Activated T-helper 1 cell treated with anti-CD3 and anti-CD28 coated beads, Interleukin-12 subunit alpha, Interleukin-12 subunit beta, Interleukin-2, Interleukin-4 antibody, amounts not matched to agents 30 ng/mL and 10 ng/mL and 1 ng/mL, durations not matched to agents 14 hours and 24 hours and 36 hours (primary cell): ENCODE results near the gene NME9. TPM values are rescaled to one million over a fixed set of nuclear protein-coding genes. Genes with fewer than 3 reads are reported as not detected.

Experiments used
- DNase-seq: peaks from one replicate; pipeline ENCODE4 v3.0.0; 2021; ENCODE audit warnings: low spot score
- H3K27ac Mint-ChIP-seq: one replicate; pipeline ENCODE4 v1.8.0; 2021; ENCODE audit warnings: mild to moderate bottlenecking, mixed read lengths
- H3K27me3 Mint-ChIP-seq: one replicate; pipeline ENCODE4 v1.8.0; 2022; ENCODE audit warnings: mild to moderate bottlenecking, moderate library complexity, mixed read lengths; ENCODE audit not compliant: insufficient read depth
- H3K36me3 Mint-ChIP-seq: one replicate; pipeline ENCODE4 v1.8.0; 2021; ENCODE audit warnings: low read depth, mixed read lengths
- H3K4me1 Mint-ChIP-seq: one replicate; pipeline ENCODE4 v1.8.0; 2021; ENCODE audit warnings: low read depth, mixed read lengths
- H3K4me3 Mint-ChIP-seq: one replicate; pipeline ENCODE4 v1.8.0; 2021; ENCODE audit warnings: mild to moderate bottlenecking, moderate library complexity, mixed read lengths
- H3K9me3 Mint-ChIP-seq: one replicate; pipeline ENCODE4 v1.8.0; 2021; ENCODE audit warnings: mixed read lengths
- intact Hi-C: fragments of 100-400 bp; cut with micrococcal nuclease; formaldehyde crosslinking; loops from one replicate; pipeline ENCODE4 v1.15.1; 2024
- total RNA-seq: library from RNA; stranded (reverse); gene quantifications from 2 replicates; pipeline ENCODE4 v1.2.3, GENCODE V29; 2022

Gene NME9
- total RNA-seq, 1 donor from 2014 or later: not detected

GRCh38 chr3:138369151-138369900 is 39.7 kb upstream of the NME9 start:
- peaks cover 10% of the 10 kb centered on the region for H3K4me1 Mint-ChIP-seq
- no peak for DNase-seq
- no peaks in the 10 kb centered on the region for H3K36me3 Mint-ChIP-seq
- H3K27ac Mint-ChIP-seq: no peak overlapping the region
- intact Hi-C loops: no loop called here
- no peaks in the 10 kb centered on the region for H3K9me3 Mint-ChIP-seq
- H3K4me3 Mint-ChIP-seq: no peak overlapping the region
- peaks cover 20% of the 10 kb centered on the region for H3K27me3 Mint-ChIP-seq

GRCh38 chr3:138367911-138368310 is 38.3 kb upstream of the NME9 start:
- Mint-ChIP-seq H3K4me3 (no peak overlapping the region), H3K9me3 (no peaks in the 10 kb centered on the region), H3K27me3 (peaks cover 18% of the 10 kb centered on the region), H3K27ac (no peak overlapping the region), H3K36me3 (no peaks in the 10 kb centered on the region), H3K4me1 (peaks cover 10% of the 10 kb centered on the region)
- DNase-seq: no peak
- intact Hi-C loops: no loop called here

DNA sequence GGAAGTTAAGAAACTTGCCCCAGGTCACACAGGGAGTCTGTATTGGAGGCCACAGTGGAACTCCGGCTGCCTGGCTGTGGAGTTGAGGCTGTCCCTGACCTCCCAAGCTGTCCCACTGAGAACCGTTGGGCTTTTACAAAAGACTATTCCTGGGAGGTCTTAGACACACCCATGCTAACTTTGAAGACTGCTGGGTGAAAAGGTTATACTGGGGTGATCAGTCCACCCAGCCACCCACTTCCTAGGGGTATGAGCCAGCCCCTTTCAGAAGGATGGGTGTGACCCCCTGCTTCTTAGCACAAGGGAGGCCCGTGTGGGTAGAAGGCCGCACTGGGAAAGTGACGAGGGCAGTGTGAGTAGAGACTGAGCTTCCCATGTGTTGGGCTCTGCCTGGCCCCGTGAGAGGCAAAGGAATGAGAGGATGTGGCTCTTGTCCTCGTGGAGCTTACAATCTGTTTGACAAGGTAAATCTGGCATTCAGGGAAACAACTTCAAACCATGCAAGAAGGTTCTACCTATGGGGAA is 37.7 kb upstream of the NME9 start:
- no peak overlapping the region for H3K27ac Mint-ChIP-seq
- H3K27me3 Mint-ChIP-seq: peaks cover 15% of the 10 kb centered on the region
- no peak for DNase-seq
- no peak overlapping the region for H3K4me3 Mint-ChIP-seq
- no peaks in the 10 kb centered on the region for H3K36me3 Mint-ChIP-seq
- intact Hi-C loops: no loop called here
- H3K9me3 Mint-ChIP-seq: no peaks in the 10 kb centered on the region
- peaks cover 10% of the 10 kb centered on the region for H3K4me1 Mint-ChIP-seq

GRCh38 chr3:138366006-138366759 is 36.5 kb upstream of the NME9 start:
- Mint-ChIP-seq H3K4me1 (peaks cover 5% of the 10 kb centered on the region), H3K36me3 (no peaks in the 10 kb centered on the region), H3K27ac (no peak overlapping the region), H3K27me3 (peaks cover 15% of the 10 kb centered on the region), H3K4me3 (no peak overlapping the region), H3K9me3 (no peaks in the 10 kb centered on the region)
- intact Hi-C loops: no loop called here
- no peak for DNase-seq

- no peak overlapping the region for H3K27ac Mint-ChIP-seq
- H3K4me3 Mint-ChIP-seq: no peak overlapping the region
- DNase-seq: no peak
- no peaks in the 10 kb centered on the region for H3K4me1 Mint-ChIP-seq
- H3K27me3 Mint-ChIP-seq: peaks cover 10% of the 10 kb centered on the region
- intact Hi-C loops: no loop called here
- no peaks in the 10 kb centered on the region for H3K36me3 Mint-ChIP-seq
- H3K9me3 Mint-ChIP-seq: no peaks in the 10 kb centered on the region
Measured at GRCh38 chr3:138365253-138365555, 35.6 kb upstream of the NME9 start.

- Mint-ChIP-seq H3K4me3 (no peak overlapping the region), H3K4me1 (no peaks in the 10 kb centered on the region), H3K27ac (no peak overlapping the region), H3K9me3 (no peaks in the 10 kb centered on the region), H3K36me3 (no peaks in the 10 kb centered on the region), H3K27me3 (peaks cover 10% of the 10 kb centered on the region)
- intact Hi-C loops: no loop called here
- DNase-seq: no peak
Measured at GRCh38 chr3:138364356-138365252, 35.0 kb upstream of the NME9 start.

DNA sequence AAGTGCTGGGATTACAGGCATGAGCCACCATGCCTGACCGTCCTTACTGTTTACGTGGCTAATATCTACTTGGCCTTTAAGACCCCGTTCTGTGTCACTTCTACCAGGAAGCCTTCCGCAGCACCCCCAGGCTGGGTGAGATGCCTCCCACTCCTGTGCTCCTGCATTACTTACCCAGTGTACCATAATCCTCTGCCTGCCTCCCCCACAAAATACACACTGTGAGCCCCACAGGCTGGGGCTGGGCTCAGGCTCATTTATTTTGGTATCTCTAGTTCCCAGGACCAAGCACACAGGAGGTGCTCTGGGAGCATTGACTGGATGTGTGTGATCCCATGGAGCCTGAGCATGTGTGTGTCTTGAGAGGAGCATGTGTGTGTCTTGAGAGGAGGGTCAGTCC is 33.7 kb upstream of the NME9 start:
- Mint-ChIP-seq H3K9me3 (no peaks in the 10 kb centered on the region), H3K27me3 (peaks cover 6% of the 10 kb centered on the region), H3K4me1 (no peaks in the 10 kb centered on the region), H3K36me3 (no peaks in the 10 kb centered on the region), H3K4me3 (no peak overlapping the region), H3K27ac (no peak overlapping the region)
- no peak for DNase-seq
- intact Hi-C loops: no loop called here

DNA sequence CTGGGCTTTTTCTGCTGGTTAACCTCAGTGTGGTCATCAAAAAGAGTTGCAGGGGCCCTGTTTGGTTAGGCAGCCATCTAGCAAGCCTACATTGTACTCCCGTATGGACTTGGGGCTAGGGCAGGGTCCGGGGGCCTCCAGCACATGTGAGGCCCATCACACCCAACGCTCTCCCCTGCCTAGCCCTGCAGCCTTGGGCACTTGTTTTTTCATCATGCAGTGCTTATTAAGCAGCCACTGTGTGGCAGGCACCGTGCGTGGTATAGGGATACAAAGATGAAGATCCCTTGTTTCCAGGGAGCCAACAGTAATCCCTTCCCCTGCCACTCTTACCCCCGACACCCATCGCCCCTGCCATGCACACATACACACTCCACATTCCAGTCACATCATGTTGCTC is 32.9 kb upstream of the NME9 start:
- intact Hi-C loops: no loop called here
- Mint-ChIP-seq H3K27ac (no peak overlapping the region), H3K27me3 (peaks cover 11% of the 10 kb centered on the region), H3K4me1 (no peaks in the 10 kb centered on the region), H3K36me3 (no peaks in the 10 kb centered on the region), H3K4me3 (no peak overlapping the region), H3K9me3 (no peaks in the 10 kb centered on the region)
- DNase-seq: no peak

- DNase-seq: no peak
- Mint-ChIP-seq H3K4me3 (no peak overlapping the region), H3K27me3 (peaks cover 10% of the 10 kb centered on the region), H3K27ac (no peak overlapping the region), H3K36me3 (no peaks in the 10 kb centered on the region), H3K9me3 (no peaks in the 10 kb centered on the region), H3K4me1 (no peaks in the 10 kb centered on the region)
- intact Hi-C loops: no loop called here
Measured at GRCh38 chr3:138361561-138361971, 31.9 kb upstream of the NME9 start.

DNA sequence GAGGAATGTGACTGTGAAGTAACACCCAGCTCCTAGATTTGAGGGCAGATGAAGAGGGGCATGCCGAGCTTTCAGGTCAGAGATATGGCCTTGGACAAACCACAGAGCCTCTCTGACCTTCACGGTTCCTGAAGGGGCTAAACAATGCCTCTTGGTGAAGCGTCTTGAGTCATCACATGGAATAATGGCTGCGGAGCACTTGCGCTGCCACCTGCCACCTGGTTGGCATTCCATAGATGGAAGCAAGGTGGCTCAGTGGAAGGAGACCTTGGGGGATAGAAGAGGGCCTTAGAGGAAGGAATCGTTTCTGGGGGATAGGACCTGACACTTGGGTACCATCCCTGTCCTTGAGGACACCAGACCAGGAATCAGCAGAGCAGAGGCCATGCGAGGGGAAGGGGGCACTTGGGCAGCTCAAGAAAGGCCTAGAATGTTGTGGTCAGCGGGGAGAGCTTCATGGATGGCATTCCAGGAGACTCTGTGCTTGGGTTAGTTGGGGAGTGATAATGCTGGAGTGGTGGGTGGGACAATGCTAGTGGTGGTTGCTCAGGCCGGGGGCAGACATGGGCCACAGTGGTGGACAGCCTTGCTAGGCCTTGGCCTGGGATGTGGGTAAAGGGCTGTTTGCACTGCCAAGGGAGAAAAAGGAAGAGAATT is 31.3 kb upstream of the NME9 start:
- no peaks in the 10 kb centered on the region for H3K36me3 Mint-ChIP-seq
- H3K4me3 Mint-ChIP-seq: no peak overlapping the region
- no peak overlapping the region for H3K27ac Mint-ChIP-seq
- no peaks in the 10 kb centered on the region for H3K9me3 Mint-ChIP-seq
- peaks cover 10% of the 10 kb centered on the region for H3K27me3 Mint-ChIP-seq
- no peaks in the 10 kb centered on the region for H3K4me1 Mint-ChIP-seq
- DNase-seq: no peak
- intact Hi-C loops: no loop called here

DNA sequence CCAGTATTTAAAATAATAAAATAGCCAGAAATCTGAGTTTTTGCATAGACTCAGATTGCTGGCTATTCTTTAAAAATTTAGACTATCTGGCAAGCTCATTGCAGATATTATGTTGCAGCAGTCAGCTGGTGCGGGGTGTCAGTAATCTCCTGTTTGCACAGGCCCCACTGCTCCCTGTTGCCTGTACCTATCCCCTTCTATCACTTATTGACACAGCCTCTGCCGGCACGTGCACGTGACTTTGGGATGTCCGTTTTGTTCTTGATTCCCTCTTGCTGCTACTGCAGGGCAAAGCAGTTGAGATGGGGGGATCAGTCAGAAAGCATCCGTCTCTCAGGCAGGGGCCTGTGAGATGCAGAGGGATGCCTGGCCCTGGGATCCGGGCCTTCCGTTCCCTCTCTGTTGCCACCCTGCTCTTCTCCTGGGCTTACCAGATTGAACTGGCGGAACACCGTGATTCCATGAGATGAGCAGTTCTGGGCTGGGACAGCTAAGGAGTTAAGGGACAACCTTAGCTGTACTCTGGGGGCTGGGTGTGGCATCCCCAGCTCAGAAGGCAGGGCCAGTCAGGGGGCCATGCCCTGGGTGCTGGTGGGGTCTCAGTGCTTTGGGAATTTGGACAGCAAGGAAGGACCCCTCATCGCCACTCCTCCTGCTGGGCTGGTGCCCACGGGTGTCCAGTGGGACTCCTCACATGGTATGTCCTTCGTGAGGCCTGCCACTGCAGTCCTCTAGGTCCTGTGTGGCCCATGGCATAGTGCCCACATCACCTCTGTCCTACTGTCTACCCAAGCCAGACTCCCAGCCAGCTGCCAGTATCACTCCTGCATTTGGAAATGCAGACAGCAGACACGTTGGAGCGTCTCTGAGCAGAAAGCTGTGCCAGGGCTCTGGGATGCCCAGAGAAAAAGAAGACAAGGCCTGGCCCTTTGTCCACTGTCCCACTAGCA is 30.5 kb upstream of the NME9 start:
- Mint-ChIP-seq H3K4me1 (no peaks in the 10 kb centered on the region), H3K27me3 (peaks cover 10% of the 10 kb centered on the region), H3K9me3 (no peaks in the 10 kb centered on the region), H3K36me3 (no peaks in the 10 kb centered on the region), H3K4me3 (no peak overlapping the region), H3K27ac (no peak overlapping the region)
- intact Hi-C loops: no loop called here
- DNase-seq: no peak
